Fibroblast of lung (primary cell): ENCODE results near the gene PLK3.

Experiments
- CTCF ChIP-seq, 2 donors: IDR thresholded peaks in 1 of 2; conservative IDR thresholded peaks in 1 of 2; 1 replicate in 1 of 2; 2 replicates in 1 of 2; pipeline ENCODE4 v1.5.1; 2011 to 2012; ENCODE audit warnings: low read length in 2 of 2, control low read depth in 1 of 2, inconsistent platforms in 1 of 2, low read depth in 1 of 2, mild to moderate bottlenecking in 1 of 2
- EZH2 ChIP-seq: IDR thresholded peaks from 2 replicates; pipeline ENCODE4 v1.5.1; 2012; ENCODE audit warnings: low read length, control low read depth, mild to moderate bottlenecking; ENCODE audit errors: missing control alignments

DNA sequence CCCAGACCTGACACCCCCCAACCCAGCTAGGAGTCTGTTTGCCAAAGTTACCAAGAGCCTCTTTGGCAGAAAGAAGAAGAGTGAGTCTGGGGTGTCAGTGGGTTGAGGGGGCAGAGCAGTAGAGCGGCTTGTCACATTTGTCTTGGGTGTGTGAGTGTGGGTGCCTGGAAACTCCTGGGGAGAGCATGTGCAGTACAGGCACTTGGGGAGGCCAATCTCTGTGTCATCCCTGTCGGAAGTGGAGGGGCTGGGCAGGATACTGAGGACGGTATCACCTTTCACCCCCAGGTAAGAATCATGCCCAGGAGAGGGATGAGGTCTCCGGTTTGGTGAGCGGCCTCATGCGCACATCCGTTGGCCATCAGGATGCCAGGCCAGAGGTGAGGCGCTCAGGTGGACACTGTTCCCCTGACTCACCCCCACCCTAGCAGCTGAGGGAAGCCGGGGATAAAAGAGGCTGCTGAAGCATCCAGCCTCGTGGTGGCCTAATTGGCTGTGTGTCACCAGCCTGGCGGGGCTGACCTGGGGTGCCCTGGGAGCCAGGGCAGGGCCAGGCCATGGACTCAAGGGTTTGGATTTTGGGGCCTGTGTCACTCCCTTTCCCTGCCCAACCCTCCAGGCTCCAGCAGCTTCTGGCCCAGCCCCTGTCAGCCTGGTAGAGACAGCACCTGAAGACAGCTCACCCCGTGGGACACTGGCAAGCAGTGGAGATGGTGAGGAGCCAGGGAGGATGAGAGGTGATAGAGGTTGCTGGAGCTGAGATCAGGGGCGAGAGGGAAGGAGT lies 3.3 kb downstream of the PLK3 start:
- no peak for TF ChIP-seq CTCF (conservative IDR thresholded peaks at IDR 0.05 in 1 of 2, IDR thresholded peaks at IDR 0.05 in 1 of 2; ENCODE audit: low read depth in 1 of 2, low read length in 2 of 2)
- TF ChIP-seq EZH2: no peak
